NCI-H526 treated with DMSO at 0.1 percent for 48 hours (cell line): Measurements from ENCODE around the gene RAB3A.

ENCODE experiments used
- DNase-seq: peaks from one replicate; lab custom pipeline; 2025; lab: John Stamatoyannopoulos, UW

RAB3A gene, protein sequence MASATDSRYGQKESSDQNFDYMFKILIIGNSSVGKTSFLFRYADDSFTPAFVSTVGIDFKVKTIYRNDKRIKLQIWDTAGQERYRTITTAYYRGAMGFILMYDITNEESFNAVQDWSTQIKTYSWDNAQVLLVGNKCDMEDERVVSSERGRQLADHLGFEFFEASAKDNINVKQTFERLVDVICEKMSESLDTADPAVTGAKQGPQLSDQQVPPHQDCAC

DNA sequence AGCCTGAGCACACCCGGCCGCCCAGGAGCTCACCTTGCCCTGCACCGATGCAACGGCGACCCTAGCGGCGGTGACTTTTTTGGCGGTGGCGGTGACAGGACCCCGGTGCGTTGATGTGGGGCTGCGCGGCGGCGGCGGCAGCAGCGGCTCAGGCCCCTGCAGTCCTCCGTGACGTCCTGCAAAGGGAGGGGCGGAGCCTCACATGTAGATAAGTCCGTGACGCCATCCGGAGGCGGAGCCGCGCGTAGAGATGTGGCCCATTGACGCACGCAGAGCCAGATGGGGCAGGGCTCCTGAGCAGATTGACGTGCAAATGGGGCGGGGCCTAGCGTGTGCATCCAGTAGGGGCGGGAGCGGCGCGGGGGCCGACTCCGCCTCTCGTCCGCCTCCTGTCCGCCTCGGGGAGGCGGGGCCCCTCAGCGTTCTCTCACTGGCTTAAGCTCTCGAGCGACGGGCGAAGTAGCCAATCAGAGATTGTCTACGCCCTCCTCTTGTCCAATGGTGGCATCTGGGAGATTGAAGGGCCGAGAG, at the start of gene RAB3A:
TSS of gene RAB3A (minus strand) at position 180 of the 531 bp plus-strand sequence. CDS start 1,302 bp downstream, outside the sequence.
- DNase-seq: peak; percentile 93

DNA sequence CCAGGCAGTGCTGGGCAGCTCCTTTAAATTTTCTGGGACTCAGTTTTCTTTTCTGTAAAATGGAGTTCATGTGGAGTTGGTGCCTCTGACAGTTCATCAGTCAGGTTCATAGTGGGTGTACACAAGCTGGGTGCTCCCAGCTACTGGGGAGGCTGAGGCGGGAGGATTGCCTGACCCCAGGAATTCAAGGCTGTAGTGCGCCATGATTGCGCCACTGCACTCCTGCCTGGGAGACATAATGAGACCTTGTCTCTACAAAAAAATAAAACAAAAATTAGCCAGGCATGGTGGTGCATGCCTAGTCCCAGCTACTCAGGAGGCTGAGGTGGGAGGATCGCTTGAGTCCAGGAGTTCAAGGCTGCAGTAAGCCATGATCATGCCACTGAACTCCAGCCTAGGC, 49.3 kb upstream of the RAB3A start:
- DNase-seq: no peak

DNA sequence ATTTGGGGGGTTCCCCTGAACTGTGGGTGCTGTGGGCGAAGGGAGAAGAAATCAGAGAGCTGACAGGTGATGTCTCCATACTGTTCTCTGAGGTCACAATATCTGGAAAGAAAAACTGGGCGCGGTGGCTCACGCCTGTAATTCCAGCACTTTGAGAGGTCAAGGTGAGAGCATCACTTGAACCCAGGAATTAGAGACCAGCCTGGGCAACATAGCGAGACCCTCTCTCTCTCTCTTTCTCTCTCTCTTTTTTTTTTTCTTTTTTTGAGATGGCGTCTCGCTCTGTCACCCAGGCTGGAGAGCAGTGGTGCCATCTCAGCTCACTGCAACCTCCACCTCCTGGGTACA, 48.5 kb upstream of the RAB3A start:
- DNase-seq: no peak

DNA sequence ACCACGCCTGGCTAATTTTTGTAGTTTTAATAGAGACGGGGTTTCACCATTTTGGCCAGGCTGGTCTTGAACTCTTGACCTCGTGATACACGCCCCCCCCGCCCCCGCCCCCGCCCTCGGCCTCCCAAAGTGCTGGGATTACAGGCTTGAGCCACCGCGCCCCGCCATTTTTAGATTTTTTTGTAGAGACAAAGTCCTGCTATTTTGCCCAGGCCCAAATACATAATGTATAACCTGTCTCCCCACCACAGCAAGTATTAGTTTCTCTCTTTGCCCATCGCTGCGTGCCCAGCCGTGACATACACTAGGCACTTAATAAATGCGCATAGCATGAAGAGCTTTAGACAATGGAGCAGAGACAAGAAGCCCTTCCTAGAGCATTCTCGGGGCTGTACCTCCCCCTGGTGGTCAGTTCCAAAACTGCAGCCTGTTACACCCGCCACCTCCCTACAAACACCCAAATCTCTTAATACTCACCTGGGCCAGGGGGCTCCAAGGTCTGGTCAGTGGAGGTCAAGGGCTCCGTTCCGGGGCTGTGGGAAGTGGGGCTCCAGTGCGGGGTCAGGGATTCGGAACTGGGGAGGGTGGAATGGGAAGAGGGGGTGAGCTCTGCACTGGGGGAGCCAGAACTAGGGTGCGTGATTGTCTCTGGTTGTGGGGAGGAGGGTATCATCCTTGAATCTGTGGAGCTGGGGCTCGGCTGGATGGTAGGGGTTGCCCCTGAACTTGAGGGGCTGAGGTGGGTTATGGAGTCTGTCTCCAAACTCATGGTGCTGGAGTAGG, 47.9 kb upstream of the RAB3A start:
- DNase-seq: no peak

DNA sequence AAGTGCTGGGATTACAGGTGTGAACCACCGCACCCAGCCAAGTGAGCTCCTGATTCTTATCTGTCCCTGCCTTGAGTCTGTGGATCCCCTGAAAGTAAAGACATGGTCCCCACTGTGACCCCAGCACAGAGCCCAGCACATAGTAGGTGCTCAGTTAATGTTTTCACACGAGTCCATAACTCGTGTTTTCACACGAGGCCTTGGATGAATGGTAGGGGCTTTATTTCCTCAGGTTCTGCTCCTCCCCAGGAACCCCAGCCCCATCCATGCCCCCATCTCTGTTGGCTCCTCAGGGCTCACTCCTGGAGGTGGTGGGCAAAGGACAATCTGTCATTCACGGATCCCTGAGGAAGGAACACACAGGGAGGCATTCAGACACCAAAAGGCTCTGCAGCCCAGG, 46.0 kb upstream of the RAB3A start:
- no peak for DNase-seq

DNA sequence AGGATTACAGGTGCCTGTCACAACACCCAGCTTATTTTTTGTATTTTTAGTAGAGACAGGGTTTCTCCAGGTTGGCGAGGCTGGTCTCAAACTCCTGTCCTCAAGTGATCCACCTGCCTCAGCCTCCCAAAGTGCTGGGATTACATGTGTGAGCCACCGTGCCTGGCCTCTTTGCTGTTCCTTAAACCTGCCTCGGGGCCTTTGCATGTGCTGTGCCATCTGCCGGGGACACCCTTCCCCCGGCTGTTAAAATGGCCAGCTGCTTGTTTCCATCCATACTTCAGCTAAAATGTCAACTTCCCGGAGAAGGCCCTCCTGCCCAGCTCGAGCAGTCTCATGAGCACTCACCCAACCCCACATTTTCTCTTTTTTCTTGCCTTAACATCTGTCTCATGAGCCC, 41.5 kb upstream of the RAB3A start:
- no peak for DNase-seq

DNA sequence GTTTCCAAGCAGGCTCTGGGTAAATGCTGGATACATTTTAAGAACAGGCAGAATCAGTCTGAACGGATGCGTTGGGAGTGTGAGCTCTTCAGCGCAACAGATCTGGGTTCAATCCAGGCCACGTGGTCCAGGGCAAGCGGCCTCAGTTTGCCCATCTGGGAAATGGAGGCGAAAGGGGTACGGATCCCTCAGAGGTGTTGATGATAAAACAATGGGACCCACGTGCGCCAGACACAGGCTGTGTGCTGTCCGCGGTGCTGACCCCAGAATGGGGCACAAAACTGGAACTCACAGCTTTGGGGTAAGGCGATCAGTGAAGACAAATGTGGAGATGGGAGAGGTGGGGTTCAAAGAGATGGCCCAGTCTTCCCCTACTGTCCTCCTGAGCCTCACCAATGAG, 35.5 kb upstream of the RAB3A start:
- DNase-seq: no peak

DNA sequence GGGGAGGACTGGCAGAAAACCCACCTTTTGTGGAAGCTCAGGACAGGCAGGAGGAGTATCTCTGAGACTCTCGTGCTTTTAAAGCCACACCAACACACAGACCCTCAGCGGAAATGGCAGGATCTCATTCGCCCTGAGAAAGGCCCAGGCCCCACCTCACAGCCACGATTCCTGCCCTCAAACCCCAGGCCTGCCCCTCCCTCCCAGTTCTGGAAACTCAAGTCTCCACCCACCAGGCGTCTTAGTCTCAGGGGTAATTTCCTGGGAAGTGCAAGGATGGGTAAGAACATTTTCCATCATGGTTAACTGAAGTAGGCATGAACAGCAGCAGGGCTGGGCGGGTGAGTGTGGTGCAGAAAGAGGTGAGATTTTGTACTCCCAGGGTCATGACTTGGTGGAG, 30.4 kb upstream of the RAB3A start:
- DNase-seq: no peak

DNA sequence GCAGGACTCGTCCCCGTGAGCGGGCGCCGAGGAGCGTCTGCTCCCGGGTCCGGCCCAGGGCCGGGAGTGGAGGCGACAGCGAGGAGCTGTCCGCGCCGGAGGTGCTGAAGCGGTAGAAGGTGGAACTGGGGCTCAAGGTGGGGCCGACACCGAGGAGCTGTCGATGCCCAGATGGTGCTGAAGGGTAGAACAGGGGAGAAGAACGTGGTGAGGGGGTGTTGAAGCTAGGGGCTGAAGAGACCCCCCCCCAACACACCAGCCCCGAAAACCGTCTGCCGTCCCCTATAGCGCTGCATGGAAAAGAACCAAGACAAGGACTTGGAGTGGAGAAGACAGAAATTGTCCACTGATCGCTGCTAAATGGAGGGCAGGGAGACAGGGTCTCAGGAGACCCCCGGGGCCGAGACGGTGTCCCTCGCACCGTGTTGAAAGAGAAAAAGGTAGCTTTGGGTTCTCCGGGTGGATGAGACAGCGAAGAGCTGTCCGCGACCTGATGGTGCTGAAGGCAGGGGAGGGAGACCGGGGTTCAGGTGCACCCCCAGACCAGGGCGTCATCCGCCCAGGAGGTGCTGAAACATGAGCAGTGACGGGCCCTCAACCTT, 29.5 kb upstream of the RAB3A start:
- DNase-seq: no peak

DNA sequence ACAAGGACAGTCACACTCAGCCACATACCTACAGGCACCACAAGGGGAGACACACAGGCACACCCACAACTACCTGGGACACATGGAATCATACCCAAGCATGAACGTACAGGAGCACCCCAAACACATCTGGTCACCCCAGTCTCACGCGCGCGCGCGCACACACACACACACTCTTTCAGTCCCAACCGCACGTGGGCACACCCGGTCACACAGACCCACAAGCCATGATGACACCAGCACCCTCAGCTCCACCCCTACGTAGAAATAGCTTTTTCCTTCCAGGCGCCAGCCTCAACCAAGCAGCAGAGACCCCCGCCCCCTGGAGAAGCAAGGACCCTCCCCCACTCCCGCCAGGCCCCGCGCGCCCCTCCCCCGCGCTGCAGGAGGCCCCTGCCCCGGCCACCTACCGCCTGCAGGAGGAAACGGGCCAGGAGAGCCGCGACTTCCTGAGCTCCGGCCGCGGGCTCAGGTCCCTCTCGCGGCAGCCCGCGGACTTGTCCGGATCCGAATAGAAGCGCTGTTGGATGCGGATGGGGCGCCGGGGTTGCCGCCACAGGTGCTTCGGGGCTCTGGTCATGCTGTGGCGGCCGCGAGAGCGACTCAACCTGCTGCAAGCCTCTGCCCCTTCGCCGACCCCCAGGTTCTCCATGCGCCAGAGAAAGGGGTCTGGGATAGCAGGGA, 28.8 kb upstream of the RAB3A start:
- peak; percentile 39 for DNase-seq

DNA sequence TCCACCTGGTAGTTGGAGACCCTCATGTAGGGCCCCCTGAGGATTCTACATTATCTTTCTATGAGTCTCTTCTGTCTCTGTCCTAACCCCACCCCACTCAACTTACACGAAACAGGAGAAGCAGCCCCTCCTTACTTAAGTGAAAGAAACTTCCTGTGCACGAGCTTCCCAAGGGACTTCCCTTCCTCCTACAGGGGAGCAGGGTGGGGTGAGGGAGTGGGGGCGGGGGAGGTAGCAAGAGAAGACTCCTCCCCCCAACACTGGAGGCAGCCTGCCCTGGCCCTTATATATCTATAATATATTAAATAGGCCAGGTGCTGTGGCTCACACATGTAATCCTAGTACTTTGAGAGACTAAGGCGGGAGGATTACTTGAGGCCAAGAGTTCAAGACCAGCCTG, 27.9 kb upstream of the RAB3A start:
- no peak for DNase-seq

DNA sequence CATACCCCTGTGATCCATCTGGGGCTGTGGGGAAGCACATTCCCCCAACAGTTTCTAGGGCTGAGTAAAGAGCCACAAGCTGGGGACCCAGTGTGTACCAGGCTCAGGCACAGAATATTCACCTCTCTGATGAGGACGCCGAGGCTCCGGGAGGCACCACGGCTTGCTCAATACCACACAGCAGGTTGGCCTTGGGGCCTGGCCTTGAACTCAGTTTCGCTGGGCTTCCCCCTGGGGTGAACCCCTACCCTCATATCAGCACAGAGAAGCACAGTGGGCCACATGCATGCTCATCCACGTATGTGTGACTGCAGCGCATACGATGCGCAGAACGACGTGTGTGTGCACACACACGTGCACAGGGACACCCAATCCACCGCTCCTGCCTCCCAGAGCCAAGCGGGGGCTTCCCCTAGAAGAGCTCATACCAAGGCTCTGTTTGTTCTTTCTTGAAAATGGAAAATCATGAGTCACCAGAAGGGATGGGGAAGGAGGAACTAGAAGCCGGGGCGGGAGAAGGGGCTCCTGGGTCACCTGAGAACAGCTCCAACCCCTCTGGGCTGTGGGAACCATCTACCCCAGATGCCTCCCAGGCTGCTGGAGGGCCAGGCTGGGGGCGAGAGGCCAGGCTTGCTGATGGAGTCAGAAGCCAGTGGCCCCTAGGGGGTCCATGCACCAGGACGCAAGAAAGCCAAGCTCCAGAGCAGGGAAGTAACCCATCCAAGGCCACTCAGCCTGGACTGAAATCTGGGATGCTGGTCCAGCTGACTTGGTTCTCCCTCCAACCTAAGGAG, 27.3 kb upstream of the RAB3A start:
- DNase-seq: no peak

DNA sequence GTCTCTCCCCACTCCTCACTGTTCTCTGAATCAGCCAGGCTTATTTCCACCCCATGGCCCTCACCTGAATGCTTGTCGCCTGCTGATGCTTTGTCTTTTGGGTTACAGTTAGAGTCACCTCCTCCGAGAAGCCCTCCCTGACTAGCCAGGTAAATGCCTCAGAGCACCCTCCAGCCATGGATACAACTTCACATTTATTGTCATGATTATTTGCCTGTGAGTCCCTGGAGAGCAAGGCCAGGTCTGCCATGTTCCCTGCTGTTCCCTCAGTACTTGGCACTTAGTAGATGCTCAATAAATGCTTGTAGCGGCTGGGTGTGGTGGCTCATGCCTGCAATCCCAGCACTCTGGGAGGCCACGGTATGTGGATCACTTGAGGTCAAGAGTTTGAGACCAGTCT, 26.1 kb upstream of the RAB3A start:
- DNase-seq: no peak

DNA sequence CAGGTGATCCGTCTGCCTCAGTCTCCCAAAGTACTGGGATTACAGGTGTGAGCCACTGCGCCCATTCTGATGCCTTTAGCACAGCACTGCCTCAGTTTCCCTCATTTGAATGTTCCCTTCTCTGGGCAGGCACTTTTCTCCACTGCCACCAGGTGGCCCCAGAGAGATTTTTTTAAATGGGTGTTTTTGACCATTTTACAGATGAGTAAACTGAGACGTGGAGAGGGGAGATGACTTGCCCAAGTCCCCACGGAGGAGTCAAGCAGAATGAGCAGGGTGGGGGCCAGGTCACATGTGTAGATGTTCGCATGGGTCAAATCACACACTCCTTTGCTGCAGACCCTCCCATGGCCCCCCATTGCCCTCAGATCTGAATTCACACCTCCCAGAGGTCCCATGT, 25.6 kb upstream of the RAB3A start:
- no peak for DNase-seq

DNA sequence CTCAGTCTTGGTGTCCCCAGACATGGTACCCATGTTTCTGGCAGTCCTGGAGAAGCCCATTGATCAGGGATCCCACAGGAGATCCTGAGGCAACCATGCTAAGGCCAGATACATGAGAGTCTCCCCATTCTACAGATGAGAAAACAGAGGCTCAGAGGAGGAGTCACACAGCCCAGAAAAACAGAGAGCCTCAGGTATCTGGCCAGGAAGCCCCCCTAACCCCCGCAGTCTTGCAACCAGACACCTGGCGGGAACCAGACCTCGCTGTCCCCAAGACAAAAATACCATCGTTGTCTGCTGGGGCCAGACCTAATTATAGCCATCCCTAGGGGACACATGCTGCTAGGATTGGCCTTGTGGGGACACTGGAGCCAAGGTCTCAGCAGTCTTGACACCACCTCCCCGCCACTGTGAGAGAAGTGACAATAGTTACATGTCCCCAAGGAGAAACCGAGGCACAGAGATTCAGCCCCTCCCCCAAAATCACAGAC, 24.0 kb upstream of the RAB3A start:
- no peak for DNase-seq

DNA sequence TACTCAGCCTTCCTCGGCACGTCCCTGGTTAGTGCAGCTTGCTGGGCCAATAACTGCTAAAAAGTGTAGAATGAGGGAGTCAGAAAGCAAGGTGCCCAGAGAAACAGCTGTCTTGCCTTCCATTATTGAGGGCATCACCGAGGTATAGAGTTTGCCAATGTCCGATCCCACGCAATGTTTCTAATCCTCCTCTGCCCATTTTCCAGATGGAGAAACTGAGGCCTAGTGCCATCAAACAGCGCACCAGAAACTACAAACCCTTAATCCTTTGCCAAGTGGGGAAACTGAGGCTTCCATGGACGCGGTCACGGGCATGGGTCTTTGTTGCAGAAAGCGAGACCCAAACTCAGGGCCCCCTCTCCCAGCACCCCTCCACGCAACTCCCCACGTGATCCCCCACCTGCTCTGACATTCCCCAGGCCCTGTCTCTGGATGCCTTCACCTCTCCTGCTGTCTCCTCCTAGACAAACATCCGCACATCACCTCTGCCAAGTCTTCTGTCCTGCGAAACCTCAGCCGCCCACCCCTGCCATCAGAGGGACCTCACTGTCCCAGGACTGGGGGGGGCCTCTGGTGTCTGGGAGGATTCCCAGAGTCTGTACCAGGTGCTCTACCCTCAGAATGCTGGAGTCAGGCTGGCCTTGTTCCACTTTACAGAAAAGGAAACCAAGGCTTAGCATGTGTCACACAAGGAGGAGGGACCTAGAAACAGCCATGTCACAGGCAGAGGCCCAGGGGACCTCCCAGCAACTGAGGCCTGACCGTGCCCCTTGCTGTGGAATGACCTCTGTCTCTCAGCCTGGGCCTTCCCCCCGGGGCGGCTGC, 23.3 kb upstream of the RAB3A start:
- DNase-seq: no peak

DNA sequence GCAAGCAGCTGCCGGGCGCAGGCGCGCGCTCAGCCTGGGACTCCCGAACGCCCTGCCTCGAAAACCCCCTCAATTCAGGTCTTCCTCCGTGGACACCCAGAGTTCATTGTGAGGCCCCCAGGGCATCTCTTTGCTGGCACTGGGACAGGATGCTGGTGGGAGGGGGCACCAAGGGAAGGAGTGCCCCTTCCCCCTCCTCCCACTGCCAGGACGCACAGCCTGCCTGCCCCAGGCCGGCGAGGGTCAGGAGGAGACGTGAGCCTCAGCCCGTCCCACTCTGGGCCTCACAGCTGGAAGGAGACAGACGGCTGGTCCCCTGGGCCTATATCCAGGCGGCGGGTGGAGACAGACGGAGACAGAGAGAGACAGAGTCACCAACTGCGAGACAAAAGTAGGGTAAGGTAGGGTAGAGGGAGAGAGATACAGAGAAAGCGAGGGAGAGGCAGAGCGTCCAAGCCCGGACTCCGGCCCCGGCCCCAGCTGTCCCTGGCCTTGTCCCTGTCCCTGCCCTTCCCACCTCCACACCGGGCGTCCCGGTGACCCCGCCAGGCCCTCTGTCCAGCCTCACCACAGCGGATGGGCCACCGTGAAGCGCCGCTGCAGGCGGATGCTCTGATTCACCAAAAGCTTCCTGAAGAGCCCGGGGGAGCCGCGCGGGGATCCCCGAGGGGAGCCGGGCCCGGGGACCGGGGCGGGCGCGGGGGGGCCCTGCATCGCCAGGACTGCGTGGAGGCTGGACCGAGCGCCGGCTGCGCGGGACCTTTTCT, 22.0 kb upstream of the RAB3A start, which contains the start of gene PDE4C:
TSS of gene PDE4C (minus strand) at position 737 of the 767 bp plus-strand sequence. CDS start at position 714, 23 bp downstream.
- DNase-seq: no peak

DNA sequence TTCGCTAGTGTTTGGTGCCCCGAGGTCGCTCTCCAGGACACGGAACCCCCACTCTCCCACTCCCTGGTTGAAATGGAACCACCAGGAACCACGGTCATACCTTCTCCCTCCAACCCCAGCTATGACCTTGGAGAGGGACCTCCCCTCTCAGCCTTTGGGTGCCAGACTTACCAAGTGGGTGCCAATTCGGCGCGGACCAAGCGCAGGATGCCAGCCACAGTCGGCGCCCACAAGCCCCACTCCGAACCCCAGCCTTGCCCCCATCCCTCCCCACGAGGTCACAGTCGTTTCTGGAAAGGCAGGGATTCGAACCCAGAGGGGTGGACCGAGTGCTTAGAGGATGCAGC, 21.5 kb upstream of the RAB3A start:
- no peak for DNase-seq

DNA sequence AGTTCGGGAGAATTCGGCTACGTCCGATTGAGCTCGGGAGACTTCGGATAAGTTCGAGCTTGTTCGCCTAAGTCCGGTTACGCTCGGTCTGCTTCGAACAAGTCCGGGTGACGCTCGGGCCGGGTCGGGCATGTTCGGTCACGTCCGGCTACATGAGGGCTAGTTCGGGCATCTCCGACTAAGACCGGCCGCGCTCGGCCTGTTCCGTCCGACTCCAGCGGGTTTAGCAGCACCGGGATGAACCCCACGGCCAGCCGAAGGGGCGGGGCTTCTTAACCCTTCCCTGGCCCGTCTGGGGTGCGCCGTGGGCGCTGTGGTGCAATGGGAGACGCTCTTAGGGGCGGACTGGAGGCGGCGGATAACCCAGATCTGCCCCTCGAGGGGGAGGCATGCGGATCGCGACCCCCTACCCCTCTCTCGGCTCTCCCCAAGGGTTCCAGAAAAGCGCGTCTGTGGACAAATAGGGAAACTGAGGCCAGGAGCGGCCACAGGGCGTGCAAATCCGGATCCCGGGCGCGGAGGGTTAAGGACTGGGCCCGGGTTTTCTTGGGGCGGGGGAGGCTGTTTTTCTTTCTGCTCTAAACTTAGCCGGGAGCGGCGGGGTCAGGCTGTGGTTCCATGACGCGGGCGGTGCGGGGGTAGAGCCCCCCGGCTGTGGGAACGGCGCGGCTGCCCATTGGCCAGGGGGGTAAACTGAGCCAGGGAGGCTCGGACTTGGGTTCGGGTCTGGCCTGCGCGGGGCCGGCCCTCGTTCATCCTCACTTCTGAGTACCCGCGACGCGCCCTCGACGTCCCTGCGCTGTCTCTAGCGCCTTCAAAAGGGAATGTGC, 20.9 kb upstream of the RAB3A start:
- peak; percentile 84 for DNase-seq
